HepG2 (cell line): ENCODE data around the gene C10orf71. TPM values are rescaled to one million over a fixed set of nuclear protein-coding genes. Genes with fewer than 3 reads are reported as not detected.

Experiments used
- ATAC-seq: fragments of 200-7000 bp; cut with Tn5 transposase; 3 replicates; pipeline ENCODE4 v1.9.1; 2020; ENCODE audit warnings: mild to moderate bottlenecking, moderate library complexity
- BruUV-seq: library from RNA; stranded (reverse); fragments of 400-500 nt; replicated peaks from 2 replicates; lab custom pipeline; 2021; lab: Mats Ljungman, UMichigan
- CTCF ChIA-PET: fragments of 300-600 bp; formaldehyde crosslinking; extraction: SDS; loops from one replicate; lab custom pipeline; 2021; ENCODE audit warnings: low total read pairs, inconsistent platforms, low intra/inter-chr PET ratio; lab: Yijun Ruan, JAX
- POLR2A ChIA-PET: fragments of 350-600 bp; sonication (Branson Sonifier 250); formaldehyde crosslinking; loops from one replicate; lab custom pipeline; 2020; ENCODE audit warnings: antibody characterized with exemption, inconsistent platforms; lab: Yijun Ruan, JAX
- DNase-seq: peaks from one replicate; pipeline ENCODE4 v3.0.0-alpha.2; 2015; ENCODE audit warnings: low spot score
- FAIRE-seq: peaks from 3 replicates; lab custom pipeline; 2011; peaks lifted over from hg19 to GRCh38; lab: Jason Lieb, UNC
- H2AFZ ChIP-seq: one replicate; pipeline ENCODE4 v1.6.1; 2011; ENCODE audit warnings: low read length, inconsistent platforms
- H3K27ac ChIP-seq: fragments of 300-600 bp; 3 replicates; pipeline ENCODE4 v1.8.0; 2011; ENCODE audit warnings: mixed run types, mild to moderate bottlenecking, mixed read lengths, low read length, inconsistent platforms; ENCODE audit not compliant: insufficient read depth; ENCODE audit errors: extremely low read length
- H3K27me3 ChIP-seq, 2 experiments: fragments of 200-600 bp in 1 of 2; 2 replicates in 1 of 2; 3 replicates in 1 of 2; pipeline versions ENCODE4 v1.6.0 to v1.8.0; 2011; ENCODE audit warnings: low read length in 2 of 2, mild to moderate bottlenecking in 2 of 2, moderate library complexity in 2 of 2, inconsistent platforms in 1 of 2; ENCODE audit not compliant: insufficient read depth in 2 of 2, control insufficient read depth in 1 of 2
- H3K36me3 ChIP-seq, 2 experiments: fragments of 200-600 bp in 1 of 2; replicated peaks in 1 of 2; 2 replicates in 1 of 2; 3 replicates in 1 of 2; pipeline versions ENCODE4 v1.5.1 to v1.8.0; 2011; ENCODE audit warnings: low read length in 2 of 2, inconsistent platforms in 1 of 2; ENCODE audit not compliant: insufficient read depth in 2 of 2, control insufficient read depth in 1 of 2
- H3K4me1 ChIP-seq: 2 replicates; pipeline ENCODE4 v1.5.1; 2012; ENCODE audit warnings: low read length, inconsistent platforms; ENCODE audit not compliant: insufficient read depth
- H3K4me2 ChIP-seq: 2 replicates; pipeline ENCODE4 v1.6.0; 2011; ENCODE audit warnings: low read depth, low read length, inconsistent platforms
- H3K4me3 ChIP-seq, 3 experiments: fragments of 200-600 bp in 1 of 3; sonication (generic), shearing (Covaris generic) in 1 of 3; replicated peaks in 1 of 3; 2 replicates each; pipeline ENCODE4 v1.5.1; 2011 to 2016; ENCODE audit warnings: low read length in 3 of 3, inconsistent platforms in 2 of 3, low read depth in 2 of 3, mild to moderate bottlenecking in 2 of 3, control low read depth in 1 of 3, mixed read lengths in 1 of 3; ENCODE audit not compliant: insufficient read depth in 1 of 3
- H3K79me2 ChIP-seq: one replicate; pipeline ENCODE4 v1.6.1; 2011; ENCODE audit warnings: low read length, inconsistent platforms; ENCODE audit not compliant: insufficient read depth
- H3K9ac ChIP-seq: 2 replicates; pipeline ENCODE4 v1.6.0; 2011; ENCODE audit warnings: mild to moderate bottlenecking, low read depth, low read length, inconsistent platforms; ENCODE audit not compliant: insufficient read depth
- H3K9me3 ChIP-seq: 2 replicates; pipeline ENCODE4 v1.5.1; 2012; ENCODE audit warnings: mild to moderate bottlenecking, low read length
- H4K20me1 ChIP-seq: 2 replicates; pipeline ENCODE4 v1.6.0; 2011; ENCODE audit warnings: inconsistent platforms, mild to moderate bottlenecking, low read length, moderate library complexity; ENCODE audit not compliant: insufficient read depth
- BORCS8-MEF2B ChIP-seq: sonication (generic); formaldehyde crosslinking; IDR thresholded peaks from 2 replicates; pipeline ENCODE4 v1.8.0; 2022; ENCODE audit warnings: mild to moderate bottlenecking, missing genetic modification reagents
- EEA1 ChIP-seq: sonication (generic); formaldehyde crosslinking; IDR thresholded peaks from 2 replicates; pipeline ENCODE4 v1.5.1; 2020; ENCODE audit warnings: mild to moderate bottlenecking, missing genetic modification reagents, borderline replicate concordance
- FOXA1 ChIP-seq, 2 experiments: fragments of 450-650 bp in 1 of 2; sonication (generic) in 1 of 2; formaldehyde crosslinking in 1 of 2; IDR thresholded peaks; 2 replicates each; pipeline versions ENCODE4 v1.4.0 to v1.6.1; 2016 to 2020; ENCODE audit warnings: missing genetic modification reagents in 1 of 2
- GATAD2A ChIP-seq: IDR thresholded peaks from 2 replicates; pipeline ENCODE4 v1.6.1; 2016
- HOMEZ ChIP-seq: IDR thresholded peaks from 2 replicates; pipeline ENCODE4 v1.6.1; 2016; ENCODE audit warnings: low read depth
- IKZF1 ChIP-seq: fragments of 450-650 bp; IDR thresholded peaks from 2 replicates; pipeline ENCODE4 v1.7.1; 2016
- MED1 ChIP-seq: sonication (generic); formaldehyde crosslinking; IDR thresholded peaks from 2 replicates; pipeline ENCODE4 v1.4.0; 2020; ENCODE audit warnings: missing genetic modification reagents
- NFIB ChIP-seq: sonication (generic); formaldehyde crosslinking; IDR thresholded peaks from 2 replicates; pipeline ENCODE4 v1.9.0; 2021; ENCODE audit warnings: missing genetic modification reagents, mild to moderate bottlenecking, borderline replicate concordance
- NFIC ChIP-seq: IDR thresholded peaks from 2 replicates; pipeline ENCODE4 v1.6.1; 2012; ENCODE audit warnings: mild to moderate bottlenecking, low read length, inconsistent platforms
- NRL ChIP-seq: sonication (generic); formaldehyde crosslinking; IDR thresholded peaks from 2 replicates; pipeline ENCODE4 v1.5.0; 2020; ENCODE audit warnings: missing genetic modification reagents, mild to moderate bottlenecking, moderate library complexity, borderline replicate concordance
- TBL1XR1 ChIP-seq: fragments of 150-350 bp; IDR thresholded peaks from 2 replicates; pipeline ENCODE4 v1.6.1; 2014; ENCODE audit warnings: borderline replicate concordance, low read length; ENCODE audit not compliant: partially characterized antibody
- ZMYM4 ChIP-seq: sonication (generic); formaldehyde crosslinking; IDR thresholded peaks from 2 replicates; pipeline ENCODE4 v1.8.1; 2023; ENCODE audit warnings: mild to moderate bottlenecking, missing genetic modification reagents
- ZNF354B ChIP-seq: sonication (generic); formaldehyde crosslinking; IDR thresholded peaks from 2 replicates; pipeline ENCODE4 v1.8.0; 2022; ENCODE audit warnings: mild to moderate bottlenecking, missing genetic modification reagents
- ZNF777 ChIP-seq: sonication (generic); formaldehyde crosslinking; IDR thresholded peaks from 2 replicates; pipeline ENCODE4 v1.4.0; 2020; ENCODE audit warnings: missing genetic modification reagents
- WGBS: methylation state at CpG from one replicate; pipeline ENCODE4 v1.1.6; 2017; ENCODE audit warnings: low lambda C conversion rate; 5-methylcytosine and 5-hydroxymethylcytosine counted together
- in situ Hi-C: cut with HindIII; loops from 2 replicates; pipeline ENCODE4 v1.10.0; 2017; ENCODE audit warnings: low pct_unique_long_range_greater_than_20kb; ENCODE audit not compliant: extremely low pct_ligation_motif_present
- intact Hi-C: fragments of 100-400 bp; cut with micrococcal nuclease; formaldehyde crosslinking; loops from one replicate; pipeline ENCODE4 v1.10.0; 2022; ENCODE audit not compliant: unreplicated experiment
- polyA plus RNA-seq, 8 experiments: library from polyadenylated mRNA; depleted of rRNA in 3 of 8; stranded (reverse) in 7 of 8; unstranded in 1 of 8; fragments of >200 nt; fragmentation: Illumina TruSeq in 4 of 8; extraction: Trizol in 4 of 8; gene quantifications; 2 replicates each; pipeline versions ENCODE4 v1.2.1 to v1.2.3, GENCODE V29; 2011 to 2016; ENCODE audit warnings: low read depth in 4 of 8, missing spikeins in 1 of 8, mixed read lengths in 1 of 8; ENCODE audit not compliant: insufficient read depth in 1 of 8
- total RNA-seq, 5 experiments: library from RNA; depleted of rRNA; stranded (reverse); fragments of >200 nt; fragmentation: Illumina TruSeq; extraction: Trizol; gene quantifications; 2 replicates each; pipeline ENCODE4 v1.2.3, GENCODE V29; 2016; ENCODE audit warnings: low read depth in 1 of 5

Gene C10orf71
- total and polyA plus RNA-seq, 2 of the 13 experiments (the other 11 are each of a cell fraction or from before 2014, with no cell fraction given), result not detected

DNA sequence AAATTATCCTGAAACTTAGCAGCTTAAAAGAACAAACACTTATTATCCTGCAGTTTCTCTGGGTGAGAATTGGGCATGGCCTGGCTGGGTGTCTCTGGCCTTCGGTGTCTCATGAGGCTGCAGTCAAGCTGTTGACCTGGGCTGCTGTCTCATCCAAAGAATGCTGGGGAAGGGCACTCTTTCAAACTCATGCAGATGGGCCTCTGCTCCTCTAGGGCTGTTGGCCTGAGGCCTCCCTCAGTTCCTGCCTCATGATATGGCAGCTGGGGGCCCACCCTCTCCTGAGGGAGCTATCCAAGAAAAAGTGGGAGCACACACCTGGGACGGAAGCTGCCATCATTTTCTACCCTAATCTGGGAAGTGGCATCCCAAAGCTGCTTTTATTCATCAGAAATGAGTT is 53.4 kb downstream of the C10orf71 start (continued):
- TF ChIP-seq TBL1XR1 (no peak), FOXA1 (IDR thresholded peaks at IDR 0.05) (no peak), FOXA1 (CRISPR knock-in tag; IDR thresholded peaks at IDR 0.05) (no peak)

- no peak overlapping the region for H3K4me2 ChIP-seq
- intact Hi-C loops, result no loop called here
- in situ Hi-C loops, result no loop called here
- no peak for DNase-seq
- ATAC-seq, result no peak
- CTCF ChIA-PET, result no interaction called here
- H4K20me1 ChIP-seq, result no peaks in the 10 kb centered on the region
- H3K36me3 ChIP-seq, result no peaks in the 10 kb centered on the region
- no peak overlapping the region for H3K9ac ChIP-seq
- no peak overlapping the region for H3K4me3 ChIP-seq
- FAIRE-seq, result no peak
- no peak for TF ChIP-seq ZMYM4
- TF ChIP-seq ZNF777 (CRISPR knock-in tag), result no peak
- TF ChIP-seq NFIC, result no peak
- TF ChIP-seq ZNF354B (CRISPR knock-in tag), result no peak
- no peak for TF ChIP-seq GATAD2A
- no peak for TF ChIP-seq MED1
- no peak for TF ChIP-seq NFIB (CRISPR knock-in tag)
- no peak for TF ChIP-seq EEA1 (CRISPR knock-in tag)
- TF ChIP-seq BORCS8-MEF2B (CRISPR knock-in tag), result no peak
- no peak for TF ChIP-seq NRL (CRISPR knock-in tag)
- TF ChIP-seq IKZF1, result no peak
- TF ChIP-seq HOMEZ (CRISPR knock-in tag), result no peak
- no peaks in the 10 kb centered on the region for H3K79me2 ChIP-seq
- no TSS peak for BruUV-seq
- H3K4me1 ChIP-seq, result no peaks in the 10 kb centered on the region
- H3K27me3 ChIP-seq, result no peaks in the 10 kb centered on the region
- H2AFZ ChIP-seq, result no peak overlapping the region
- no peaks in the 10 kb centered on the region for H3K9me3 ChIP-seq
- 0% methylated on average over 4 of the region's 6 CpGs for WGBS
- POLR2A ChIA-PET, result no interaction called here
- no peak overlapping the region for H3K27ac ChIP-seq
These were observed 54.3 kb downstream of the C10orf71 start for GRCh38 chr10:49353026-49353894.
